Testis (tissue), 2 donors: Measurements from ENCODE around the gene PTPRD.

ENCODE experiments used
- POLR2A ChIP-seq: fragments of 450-650 bp; IDR thresholded peaks from one replicate; pipeline ENCODE4 v1.6.1; 2017; ENCODE audit warnings: antibody characterized with exemption, mild to moderate bottlenecking, moderate library complexity
- TF ChIP-seq, protein P1 (sequence below), 3 experiments: fragments of 450-650 bp in 2 of 3; fragments of 200-600 bp in 1 of 3; sonication (generic) in 1 of 3; IDR thresholded peaks; one replicate each; pipeline ENCODE4 v1.5.1; 2016 to 2019; ENCODE audit warnings: antibody characterized with exemption in 3 of 3, mild to moderate bottlenecking in 2 of 3, moderate library complexity in 1 of 3

GRCh38 chr9:8817335-8817734 lies 1795.5 kb downstream of the PTPRD start:
- TF ChIP-seq, protein P1, sequence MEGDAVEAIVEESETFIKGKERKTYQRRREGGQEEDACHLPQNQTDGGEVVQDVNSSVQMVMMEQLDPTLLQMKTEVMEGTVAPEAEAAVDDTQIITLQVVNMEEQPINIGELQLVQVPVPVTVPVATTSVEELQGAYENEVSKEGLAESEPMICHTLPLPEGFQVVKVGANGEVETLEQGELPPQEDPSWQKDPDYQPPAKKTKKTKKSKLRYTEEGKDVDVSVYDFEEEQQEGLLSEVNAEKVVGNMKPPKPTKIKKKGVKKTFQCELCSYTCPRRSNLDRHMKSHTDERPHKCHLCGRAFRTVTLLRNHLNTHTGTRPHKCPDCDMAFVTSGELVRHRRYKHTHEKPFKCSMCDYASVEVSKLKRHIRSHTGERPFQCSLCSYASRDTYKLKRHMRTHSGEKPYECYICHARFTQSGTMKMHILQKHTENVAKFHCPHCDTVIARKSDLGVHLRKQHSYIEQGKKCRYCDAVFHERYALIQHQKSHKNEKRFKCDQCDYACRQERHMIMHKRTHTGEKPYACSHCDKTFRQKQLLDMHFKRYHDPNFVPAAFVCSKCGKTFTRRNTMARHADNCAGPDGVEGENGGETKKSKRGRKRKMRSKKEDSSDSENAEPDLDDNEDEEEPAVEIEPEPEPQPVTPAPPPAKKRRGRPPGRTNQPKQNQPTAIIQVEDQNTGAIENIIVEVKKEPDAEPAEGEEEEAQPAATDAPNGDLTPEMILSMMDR (IDR thresholded peaks at IDR 0.05) = no peak
- no peak for TF ChIP-seq POLR2A
